Smooth muscle cell (in vitro differentiated cells): ENCODE data around the gene HSP90AB1. TPM values are rescaled to one million over a fixed set of nuclear protein-coding genes. Genes with fewer than 3 reads are reported as not detected.

Source experiments
- DNase-seq: peaks from one replicate; lab custom pipeline; 2025; ENCODE audit not compliant: unreplicated experiment; lab: John Stamatoyannopoulos, UW
- H2AFZ ChIP-seq: fragments of 200-600 bp; sonication (generic); 2 replicates; pipeline ENCODE4 v1.6.0; 2016; ENCODE audit warnings: antibody characterized with exemption, low read depth, mild to moderate bottlenecking
- H3F3A ChIP-seq: fragments of 200-600 bp; sonication (generic); 2 replicates; pipeline ENCODE4 v1.6.0; 2017; ENCODE audit warnings: antibody characterized with exemption, low read depth
- H3K27ac ChIP-seq: fragments of 200-600 bp; sonication (generic); 2 replicates; pipeline ENCODE4 v1.5.1; 2016; ENCODE audit warnings: low read depth, mild to moderate bottlenecking
- H3K27me3 ChIP-seq: fragments of 200-600 bp; sonication (generic); 2 replicates; pipeline ENCODE4 v1.6.1; 2016; ENCODE audit warnings: low read depth, mild to moderate bottlenecking
- H3K36me3 ChIP-seq: fragments of 200-600 bp; sonication (generic); 2 replicates; pipeline ENCODE4 v1.5.1; 2016; ENCODE audit warnings: low read depth
- H3K4me1 ChIP-seq: fragments of 200-600 bp; sonication (generic); 2 replicates; pipeline ENCODE4 v1.5.1; 2016; ENCODE audit warnings: low read depth
- H3K4me2 ChIP-seq: fragments of 200-600 bp; sonication (generic); 2 replicates; pipeline ENCODE4 v1.6.0; 2016; ENCODE audit warnings: mild to moderate bottlenecking
- H3K4me3 ChIP-seq: fragments of 200-600 bp; sonication (generic); 2 replicates; pipeline ENCODE4 v1.5.1; 2016; ENCODE audit warnings: mild to moderate bottlenecking
- H3K79me2 ChIP-seq: fragments of 200-600 bp; sonication (generic); 2 replicates; pipeline ENCODE4 v1.6.0; 2016; ENCODE audit warnings: low read depth, mild to moderate bottlenecking
- H3K9ac ChIP-seq: fragments of 200-600 bp; sonication (generic); 2 replicates; pipeline ENCODE4 v1.6.0; 2016; ENCODE audit warnings: low read depth
- H3K9me3 ChIP-seq: fragments of 200-600 bp; sonication (generic); replicated peaks from 2 replicates; pipeline ENCODE4 v1.5.1; 2016; ENCODE audit warnings: low read depth
- H4K20me1 ChIP-seq: fragments of 200-600 bp; sonication (generic); 2 replicates; pipeline ENCODE4 v1.6.0; 2016; ENCODE audit warnings: low read depth
- CTCF ChIP-seq: fragments of 200-600 bp; sonication (generic); IDR thresholded peaks from 2 replicates; pipeline ENCODE4 v1.5.1; 2017; ENCODE audit warnings: borderline replicate concordance, mild to moderate bottlenecking, antibody characterized with exemption; ENCODE audit not compliant: insufficient read depth, poor library complexity, severe bottlenecking
- WGBS: methylation state at CpG from one replicate; pipeline ENCODE4 v1.1.7; 2016; ENCODE audit warnings: low lambda C conversion rate; 5-methylcytosine and 5-hydroxymethylcytosine counted together
- polyA plus RNA-seq: library from polyadenylated mRNA; unstranded; fragments of >200 nt; fragmentation: Nextera tagmentation; extraction: Ambion mirVana; gene quantifications from 2 replicates; pipeline ENCODE4 v1.2.1, GENCODE V29; 2016
- total RNA-seq: library from RNA; depleted of rRNA; stranded (reverse); fragments of >200 nt; gene quantifications from 2 replicates; pipeline ENCODE4 v1.2.3, GENCODE V29; 2014

Gene HSP90AB1
- total and polyA plus RNA-seq, 2 experiments from 2014 or later: 408 to 736 TPM

- DNase-seq: no peak
- Histone ChIP-seq H3K4me3 (no peak overlapping the region), H3K36me3 (no peaks in the 10 kb centered on the region), H3K27ac (no peak overlapping the region), H3K9me3 (no peaks in the 10 kb centered on the region), H3K4me1 (no peaks in the 10 kb centered on the region), H3K79me2 (no peaks in the 10 kb centered on the region), H4K20me1 (no peaks in the 10 kb centered on the region), H2AFZ (no peak overlapping the region), H3K27me3 (peaks cover 88% of the 10 kb centered on the region), H3K9ac (no peak overlapping the region), H3F3A (no peaks in the 10 kb centered on the region), H3K4me2 (no peak overlapping the region)
- WGBS: 76% methylated on average over 4 of the region's 4 CpGs
- TF ChIP-seq CTCF: no peak
Observed at GRCh38 chr6:44291841-44292240, 44.9 kb downstream of the HSP90AB1 start.

- no peak overlapping the region for H3K27ac ChIP-seq
- H3K9me3 ChIP-seq: no peaks in the 10 kb centered on the region
- TF ChIP-seq CTCF: no peak
- DNase-seq: no peak
- H3K4me2 ChIP-seq: no peak overlapping the region
- H3K4me1 ChIP-seq: peaks cover 4% of the 10 kb centered on the region
- H4K20me1 ChIP-seq: no peaks in the 10 kb centered on the region
- no peak overlapping the region for H3K9ac ChIP-seq
- no peak overlapping the region for H2AFZ ChIP-seq
- H3K27me3 ChIP-seq: peaks cover 91% of the 10 kb centered on the region
- H3F3A ChIP-seq: no peaks in the 10 kb centered on the region
- WGBS: 82% methylated on average over 4 of the region's 4 CpGs
- H3K36me3 ChIP-seq: no peaks in the 10 kb centered on the region
- H3K4me3 ChIP-seq: no peak overlapping the region
- H3K79me2 ChIP-seq: no peaks in the 10 kb centered on the region
Observed at GRCh38 chr6:44292661-44293365, 45.9 kb downstream of the HSP90AB1 start.

GRCh38 chr6:44294832-44295791, 48.2 kb downstream of the HSP90AB1 start:
- H3K4me2 ChIP-seq: no peak overlapping the region
- H3K79me2 ChIP-seq: no peaks in the 10 kb centered on the region
- H3K27ac ChIP-seq: no peak overlapping the region
- H3K4me1 ChIP-seq: peaks cover 4% of the 10 kb centered on the region
- no peak for TF ChIP-seq CTCF
- no peaks in the 10 kb centered on the region for H3K36me3 ChIP-seq
- no peak overlapping the region for H2AFZ ChIP-seq
- H3K27me3 ChIP-seq: peaks cover 87% of the 10 kb centered on the region
- H3K4me3 ChIP-seq: no peak overlapping the region
- DNase-seq: no peak
- no peaks in the 10 kb centered on the region for H3K9me3 ChIP-seq
- H3F3A ChIP-seq: no peaks in the 10 kb centered on the region
- H3K9ac ChIP-seq: no peak overlapping the region
- no peaks in the 10 kb centered on the region for H4K20me1 ChIP-seq
- WGBS: 80% methylated on average over 7 of the region's 7 CpGs
